GM12878 (cell line): ENCODE data around the gene HINT2. TPM values are rescaled to one million over a fixed set of nuclear protein-coding genes. Genes with fewer than 3 reads are reported as not detected.

Experiments
- ATAC-seq: fragments of 200-7000 bp; cut with Tn5 transposase; 3 replicates; pipeline ENCODE4 v1.9.1; 2020; ENCODE audit warnings: mild to moderate bottlenecking, moderate library complexity
- BruUV-seq: library from RNA; stranded (reverse); fragments of 400-500 nt; replicated peaks from 2 replicates; lab custom pipeline; 2021; lab: Mats Ljungman, UMichigan
- CTCF ChIA-PET: fragments of 300-600 bp; sonication (Branson Sonifier 250); formaldehyde crosslinking; extraction: SDS; loops from one replicate; lab custom pipeline; 2021; ENCODE audit warnings: inconsistent platforms; lab: Yijun Ruan, JAX
- POLR2A ChIA-PET: fragments of 350-600 bp; formaldehyde crosslinking; extraction: SDS; loops from one replicate; lab custom pipeline; 2021; ENCODE audit warnings: inconsistent platforms; lab: Charles Lee
- RAD21 ChIA-PET: fragments of 300-600 bp; sonication (Branson Sonifier 250); formaldehyde crosslinking; loops from one replicate; lab custom pipeline; 2023; ENCODE audit warnings: antibody characterized with exemption; ENCODE audit not compliant: unreplicated experiment; lab: Charles Lee
- SMC1A ChIA-PET: fragments of 300-600 bp; sonication (Branson Sonifier 250); formaldehyde crosslinking; loops from one replicate; lab custom pipeline; 2023; ENCODE audit not compliant: unreplicated experiment, uncharacterized antibody; lab: Charles Lee
- DNase-seq: peaks from one replicate; pipeline ENCODE4 v3.0.0-alpha.2; 2011; ENCODE audit warnings: low read depth, low spot score
- FAIRE-seq: peaks from 3 replicates; lab custom pipeline; 2011; peaks lifted over from hg19 to GRCh38; lab: Jason Lieb, UNC
- H2AFZ ChIP-seq: 2 replicates; pipeline ENCODE4 v1.6.0; 2011; ENCODE audit warnings: low read depth, low read length, control low read depth; ENCODE audit not compliant: control insufficient read depth
- H3K27ac ChIP-seq: 2 replicates; pipeline ENCODE4 v1.5.1; 2011; ENCODE audit warnings: control low read depth; ENCODE audit not compliant: control insufficient read depth, insufficient read depth
- H3K27me3 ChIP-seq, 2 experiments: replicated peaks in 1 of 2; 2 replicates each; pipeline versions ENCODE4 v1.6.0 to v1.6.1; 2011; ENCODE audit warnings: low read length in 1 of 2; ENCODE audit not compliant: control insufficient read depth in 2 of 2, insufficient read depth in 2 of 2
- H3K36me3 ChIP-seq, 2 experiments: 2 replicates each; pipeline ENCODE4 v1.5.1; 2011; ENCODE audit warnings: low read length in 1 of 2; ENCODE audit not compliant: control insufficient read depth in 2 of 2, insufficient read depth in 2 of 2
- H3K4me1 ChIP-seq: 2 replicates; pipeline ENCODE4 v1.6.1; 2011; ENCODE audit warnings: mild to moderate bottlenecking, low read length, moderate library complexity, mixed read lengths; ENCODE audit not compliant: control insufficient read depth, insufficient read depth
- H3K4me2 ChIP-seq: 2 replicates; pipeline ENCODE4 v1.6.0; 2011; ENCODE audit warnings: control low read depth; ENCODE audit not compliant: control insufficient read depth, insufficient read depth
- H3K4me3 ChIP-seq: fragments of 200-600 bp; sonication (generic); 2 replicates; pipeline ENCODE4 v1.5.1; 2016
- H3K79me2 ChIP-seq: 2 replicates; pipeline ENCODE4 v1.6.0; 2011; ENCODE audit warnings: low read length; ENCODE audit not compliant: control insufficient read depth, insufficient read depth
- H3K9ac ChIP-seq: 2 replicates; pipeline ENCODE4 v1.8.0; 2011; ENCODE audit warnings: low read length, control low read depth, mixed read lengths; ENCODE audit not compliant: control insufficient read depth, insufficient read depth
- H3K9me3 ChIP-seq: replicated peaks from 3 replicates; pipeline ENCODE4 v1.5.1; 2011; ENCODE audit warnings: mild to moderate bottlenecking, low read length; ENCODE audit not compliant: control insufficient read depth, insufficient read depth
- H4K20me1 ChIP-seq: 2 replicates; pipeline ENCODE4 v1.6.0; 2011; ENCODE audit not compliant: control insufficient read depth, insufficient read depth
- BMI1 ChIP-seq: fragments of 450-650 bp; IDR thresholded peaks from 2 replicates; pipeline ENCODE4 v1.6.1; 2016; ENCODE audit warnings: mild to moderate bottlenecking, moderate library complexity, borderline replicate concordance
- BRCA1 ChIP-seq: IDR thresholded peaks from 2 replicates; pipeline ENCODE4 v1.6.1; 2011; ENCODE audit warnings: low read depth, low read length, improper control_type of control experiment
- CHD1 ChIP-seq: IDR thresholded peaks from 2 replicates; pipeline ENCODE4 v1.6.1; 2012; ENCODE audit warnings: low read depth, low read length, improper control_type of control experiment
- CHD2 ChIP-seq: IDR thresholded peaks from 2 replicates; pipeline ENCODE4 v1.6.1; 2011; ENCODE audit warnings: low read depth, low read length, improper control_type of control experiment, borderline replicate concordance
- EED ChIP-seq: sonication (generic); IDR thresholded peaks from 2 replicates; pipeline ENCODE4 v1.6.1; 2016; ENCODE audit warnings: antibody characterized with exemption, low read depth
- EGR1 ChIP-seq, 2 experiments: IDR thresholded peaks; 1 replicate in 1 of 2; 2 replicates in 1 of 2; pipeline ENCODE4 v1.6.1; 2011 to 2012; ENCODE audit warnings: low read depth in 2 of 2, low read length in 2 of 2, borderline replicate concordance in 1 of 2, mild to moderate bottlenecking in 1 of 2, moderate library complexity in 1 of 2
- ESRRA ChIP-seq: IDR thresholded peaks from 2 replicates; pipeline ENCODE4 v1.6.1; 2012; ENCODE audit warnings: mild to moderate bottlenecking, low read length, improper control_type of control experiment
- MEF2A ChIP-seq: IDR thresholded peaks from 2 replicates; pipeline ENCODE4 v1.6.1; 2011; ENCODE audit warnings: low read depth, mild to moderate bottlenecking, low read length, moderate library complexity; ENCODE audit not compliant: insufficient read depth
- RELB ChIP-seq: fragments of 450-650 bp; IDR thresholded peaks from 2 replicates; pipeline ENCODE4 v1.6.1; 2017; ENCODE audit warnings: low read depth, mild to moderate bottlenecking, moderate library complexity
- STAT1 ChIP-seq: fragments of 450-650 bp; conservative IDR thresholded peaks from 2 replicates; pipeline ENCODE4 v1.6.1; 2014; ENCODE audit warnings: antibody characterized with exemption, mild to moderate bottlenecking
- WGBS: methylation state at CpG from one replicate; pipeline ENCODE4 v1.1.6; 2016; ENCODE audit warnings: low lambda C conversion rate; ENCODE audit not compliant: insufficient replicate concordance, insufficient coverage; ENCODE audit errors: missing lambda C conversion rate; 5-methylcytosine and 5-hydroxymethylcytosine counted together
- in situ Hi-C: fragments of 300-500 bp; cut with MboI; formaldehyde crosslinking; loops from 9 replicates; pipeline ENCODE4 v1.14.3; 2018; ENCODE audit warnings: mixed read lengths
- intact Hi-C: fragments of 100-400 bp; cut with micrococcal nuclease; formaldehyde crosslinking; loops from one replicate; pipeline ENCODE4 v1.14.2; 2022; ENCODE audit not compliant: unreplicated experiment
- polyA plus RNA-seq, 11 experiments: library from polyadenylated mRNA; depleted of rRNA in 4 of 11; unstranded in 6 of 11; stranded (reverse) in 5 of 11; fragments of >200 nt; fragmentation: Nextera tagmentation in 4 of 11; fragmentation: Illumina TruSeq in 1 of 11; extraction: Ambion mirVana in 4 of 11; extraction: Trizol in 1 of 11; gene quantifications; 1 replicate in 1 of 11; 2 replicates in 10 of 11; pipeline versions ENCODE4 v1.2.1 to v1.2.3, GENCODE V29; 2011 to 2016; ENCODE audit warnings: inconsistent platforms in 2 of 11, missing spikeins in 2 of 11, low read depth in 1 of 11
- total RNA-seq, 4 experiments: library from RNA; depleted of rRNA in 3 of 4; stranded (reverse); fragments of >200 nt in 3 of 4; fragmentation: Illumina TruSeq in 1 of 4; extraction: Trizol in 1 of 4; gene quantifications; 2 replicates each; pipeline versions ENCODE4 v1.2.1 to v1.2.3, GENCODE V29; 2013 to 2021

The HINT2 gene
- total and polyA plus RNA-seq, 10 of the 15 experiments (the other 5 are each of a cell fraction or from before 2014, with no cell fraction given): 12.1 to 144 (median 51.7) TPM

DNA sequence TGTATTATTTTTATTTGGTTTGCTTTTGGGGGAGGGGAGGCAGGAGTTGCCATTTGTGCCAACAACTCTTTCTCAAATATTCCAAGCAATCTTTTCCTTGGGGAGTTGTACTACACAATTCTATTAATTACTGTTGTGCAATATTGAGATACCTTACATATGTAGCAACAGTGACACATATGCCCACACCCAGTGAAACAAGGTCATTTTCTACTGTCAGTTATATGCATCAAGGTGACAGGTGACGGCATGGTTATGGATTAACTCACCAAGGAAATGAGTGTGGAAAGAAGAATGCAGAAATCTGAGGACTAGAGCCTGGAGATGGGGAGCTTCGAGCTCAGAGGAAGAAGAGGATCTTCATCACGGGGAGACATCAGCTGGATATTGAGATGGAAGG is 42.9 kb downstream of the HINT2 start:
- Histone ChIP-seq H3K27ac (no peak overlapping the region), H3K9ac (no peak overlapping the region), H3K4me1 (no peaks in the 10 kb centered on the region), H3K27me3 (no peaks in the 10 kb centered on the region), H3K9me3 (no peaks in the 10 kb centered on the region), H4K20me1 (no peaks in the 10 kb centered on the region), H3K4me3 (no peak overlapping the region), H3K4me2 (no peak overlapping the region), H3K36me3 (peaks cover 0 to 3% of the 10 kb centered on the region in 2 experiments; a peak in 1 of 4 replicates), H3K79me2 (peaks cover 2% of the 10 kb centered on the region; the same call in 1 of the 2 replicates), H2AFZ (no peak overlapping the region)
- ChIA-PET SMC1A (interaction anchor here (0.9 to 1.7 kb wide), 5 partner anchors 10 to 125 kb away, joined by 3 to 5 read pairs (median 3); no protein-coding TSS in a partner anchor), POLR2A (interaction anchor here (0.7 kb wide), 1 partner anchor 99 kb away, joined by 4 read pairs; no protein-coding TSS in a partner anchor), RAD21 (no interaction called here), CTCF (interaction anchor here (0.9 to 4.7 kb wide), 12 partner anchors 10 to 110 kb away, joined by 3 to 23 read pairs (median 3); partner anchors contain the start of genes GBA2 and RGP1)
- no TSS peak for BruUV-seq
- FAIRE-seq: no peak
- ATAC-seq: no peak
- TF ChIP-seq EED (no peak), BRCA1 (no peak), CHD2 (no peak), BMI1 (no peak), EGR1 (IDR thresholded peaks at IDR 0.05; ENCODE audit: borderline replicate concordance in 1 of 2, low read depth in 2 of 2, low read length in 2 of 2) (no peak), RELB (no peak), CHD1 (no peak), STAT1 (no peak), ESRRA (no peak), MEF2A (no peak)
- no peak for DNase-seq
- 71% methylated on average over 3 of the region's 3 CpGs for WGBS
- intact Hi-C loops (no loop called here), in situ Hi-C loops (no loop called here)
